ENCODE measurements around the gene ACOX1. TPM values are rescaled to one million over a fixed set of nuclear protein-coding genes. Genes with fewer than 3 reads are reported as not detected.

Gene ACOX1
- polyA plus RNA-seq, 3 donors, result 30.3 to 42.7 (median 34.3) TPM

- no peak for DNase-seq (ENCODE audit: low read depth in 3 of 3, low spot score in 2 of 3)
Measured at GRCh38 chr17:75913537-75914210, 65.3 kb downstream of the ACOX1 start.

DNA sequence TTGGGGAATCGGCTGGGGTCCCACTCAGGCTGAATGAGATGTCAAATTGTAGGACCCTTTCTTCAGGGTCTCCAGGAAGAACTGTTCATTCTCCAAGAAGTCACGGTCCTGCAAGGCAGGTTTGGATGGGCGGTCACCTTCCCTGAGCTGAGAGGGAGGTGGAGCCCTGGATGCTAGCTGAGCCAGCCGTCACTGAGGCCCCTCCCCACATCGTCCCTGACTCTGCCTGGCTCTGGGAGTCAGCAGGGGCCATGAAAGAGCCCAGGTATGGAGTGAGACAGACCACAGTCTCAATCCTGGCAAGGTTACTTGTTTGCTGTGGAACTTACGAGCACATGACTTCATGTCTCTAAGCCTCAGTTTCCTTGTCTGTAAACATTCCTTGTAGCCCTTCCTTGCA lies 68.3 kb downstream of the ACOX1 start:
- DNase-seq (ENCODE audit: low read depth in 3 of 3, low spot score in 2 of 3), result no peak

GRCh38 chr17:75909812-75910274 lies 69.1 kb downstream of the ACOX1 start:
- no peak for DNase-seq (ENCODE audit: low read depth in 3 of 3, low spot score in 2 of 3)

DNA sequence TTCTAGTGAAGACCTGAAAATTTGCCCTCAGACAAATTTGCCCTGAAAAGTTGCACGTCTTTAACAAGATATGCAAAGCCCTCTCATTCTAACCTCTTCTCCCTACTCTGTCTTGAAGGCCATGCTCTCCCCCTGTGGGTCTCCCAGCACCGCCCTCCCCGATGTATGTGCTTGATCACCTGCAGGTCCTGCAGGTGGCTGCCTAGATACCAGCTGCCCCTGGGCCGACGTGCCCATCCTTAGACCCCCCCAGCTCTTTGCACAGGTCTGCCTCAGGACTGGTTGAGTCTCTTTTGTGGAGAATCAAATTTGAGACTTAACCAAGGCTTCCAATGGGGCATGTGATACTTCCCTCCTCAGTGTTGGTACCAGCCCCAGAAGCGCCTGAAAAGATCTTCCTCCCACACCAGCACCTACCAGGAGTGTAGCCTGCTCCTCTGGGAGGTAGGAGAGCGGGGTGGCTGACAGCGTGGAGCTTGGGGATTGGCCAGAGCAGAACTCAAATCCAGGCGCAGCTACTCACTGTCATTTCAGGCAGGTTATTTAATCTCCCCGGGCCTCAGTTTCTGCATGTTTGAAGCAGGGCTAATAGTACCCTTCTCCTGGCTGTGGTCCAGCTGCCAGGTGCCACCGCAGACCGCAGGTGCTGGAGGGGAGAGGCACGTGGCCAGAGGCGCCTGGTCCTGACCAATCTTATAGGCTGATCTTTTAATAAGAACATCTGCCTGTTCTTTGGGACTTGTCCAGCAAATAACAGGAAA lies 69.7 kb downstream of the ACOX1 start:
- no peak for DNase-seq (ENCODE audit: low read depth in 3 of 3, low spot score in 2 of 3)

GRCh38 chr17:75908201-75908600 lies 70.8 kb downstream of the ACOX1 start:
- DNase-seq (ENCODE audit: low read depth in 3 of 3, low spot score in 2 of 3), result no peak

DNA sequence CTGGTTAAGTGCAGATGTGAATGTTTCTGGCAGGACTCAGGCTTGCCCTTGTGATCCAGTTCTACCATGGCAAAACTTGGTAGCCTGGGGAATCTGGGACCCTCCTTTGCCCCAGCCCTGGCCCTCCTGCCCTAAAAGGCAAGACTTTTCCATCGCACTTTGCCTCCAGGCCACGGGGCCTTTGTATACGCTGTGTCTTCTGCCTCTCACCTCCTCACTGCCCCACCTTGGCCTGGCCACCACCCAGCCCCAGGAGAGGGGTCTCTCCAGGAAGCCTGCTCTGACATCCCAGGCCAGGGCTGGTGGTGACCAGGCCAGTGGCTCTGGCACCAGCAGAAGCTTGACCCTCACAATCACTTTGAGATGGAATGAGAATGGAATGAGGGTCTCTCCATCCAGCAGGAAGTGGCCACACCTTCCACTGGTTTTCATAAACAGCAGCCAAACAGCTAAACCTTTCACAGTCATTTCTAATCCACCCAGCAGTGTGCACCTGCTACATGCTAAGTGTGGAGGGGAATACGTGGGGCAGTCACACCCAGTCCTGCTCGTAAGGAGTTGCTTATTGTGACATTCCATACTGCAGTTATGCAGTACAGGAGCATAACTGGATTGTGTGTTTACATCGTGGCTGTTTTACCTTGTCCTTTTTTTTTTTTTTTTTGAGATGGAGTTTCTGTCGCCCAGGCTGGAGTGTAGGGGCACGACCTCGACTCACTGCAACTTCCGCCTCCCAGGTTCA lies 72.7 kb downstream of the ACOX1 start:
- no peak for DNase-seq (ENCODE audit: low read depth in 3 of 3, low spot score in 2 of 3)

- peak; percentile 77 to 86 (median 81) for DNase-seq (ENCODE audit: low read depth in 3 of 3, low spot score in 2 of 3)
Measured at GRCh38 chr17:75904749-75905521, 74.0 kb downstream of the ACOX1 start, which contains the start of gene MRPL38. Gene MRPL38, minus strand, starts transcription at chr17:75904884. Its CDS starts 9 bp downstream, at chr17:75904875.

- DNase-seq (ENCODE audit: low read depth in 3 of 3, low spot score in 2 of 3), result no peak
Measured at GRCh38 chr17:75902406-75902805, 76.6 kb downstream of the ACOX1 start.

DNA sequence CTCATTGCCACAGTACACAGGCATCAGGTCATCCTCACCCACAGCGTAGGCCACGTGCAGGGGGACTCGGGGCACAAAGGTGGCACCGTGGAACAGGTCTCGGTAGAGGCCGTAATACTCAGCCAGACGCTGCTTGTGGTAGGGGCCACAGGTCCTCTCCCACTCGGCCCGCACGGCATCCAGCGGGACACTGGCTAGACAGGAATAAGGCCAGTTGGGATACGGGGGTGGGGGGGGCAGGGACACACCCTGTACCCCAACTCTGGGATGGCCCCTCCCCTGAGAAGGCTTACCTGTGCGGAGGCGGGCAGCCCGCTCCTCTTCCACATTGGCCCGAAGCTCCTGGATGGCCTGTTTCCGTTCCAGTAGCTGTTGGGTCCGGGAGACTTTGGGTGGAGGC lies 77.2 kb downstream of the ACOX1 start:
- no peak for DNase-seq (ENCODE audit: low read depth in 3 of 3, low spot score in 2 of 3)

DNA sequence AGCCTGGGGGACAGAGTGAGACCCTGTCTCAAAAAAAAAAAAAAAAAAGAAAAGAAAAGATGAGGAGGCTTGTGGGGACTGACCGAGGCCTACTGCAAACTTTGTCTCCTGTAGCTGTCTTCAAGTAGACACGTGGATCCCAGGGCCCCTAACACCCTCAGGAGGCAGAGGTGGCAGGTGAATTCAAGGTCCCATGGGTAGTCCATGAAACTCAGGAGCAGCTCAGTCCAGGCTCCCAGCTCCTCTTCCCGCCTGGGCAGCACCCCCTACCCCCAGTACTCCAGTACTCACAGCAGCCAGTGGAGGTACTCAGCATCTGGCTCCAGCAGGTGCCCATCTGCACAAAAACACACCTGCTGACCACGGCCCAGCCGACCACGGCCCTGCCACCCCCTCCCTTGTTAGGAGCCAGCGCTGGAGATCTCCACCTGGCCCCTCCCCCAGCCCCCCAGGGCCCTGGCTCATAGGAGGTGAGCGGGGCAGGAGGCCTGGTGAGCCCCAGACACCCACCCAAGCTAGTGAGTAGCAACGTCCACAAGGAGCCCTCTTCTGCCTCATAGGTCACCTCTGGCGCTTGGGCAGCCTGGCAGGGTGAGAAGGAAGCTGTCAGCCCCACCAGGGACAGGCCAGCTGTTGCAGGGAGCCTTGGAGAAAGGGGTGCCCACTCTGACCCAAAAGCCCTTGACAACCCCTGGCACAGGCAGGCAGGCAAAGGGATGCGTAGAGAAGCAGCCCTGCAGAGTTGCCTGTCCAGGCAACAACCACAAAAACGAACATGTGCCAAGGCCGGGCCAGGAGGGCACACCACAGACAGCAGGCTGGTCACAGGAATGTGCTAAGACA lies 78.1 kb downstream of the ACOX1 start:
- no peak for DNase-seq (ENCODE audit: low read depth in 3 of 3, low spot score in 2 of 3)

- no peak for DNase-seq (ENCODE audit: low read depth in 3 of 3, low spot score in 2 of 3)
Measured at GRCh38 chr17:75899767-75900468, 79.0 kb downstream of the ACOX1 start.

DNA sequence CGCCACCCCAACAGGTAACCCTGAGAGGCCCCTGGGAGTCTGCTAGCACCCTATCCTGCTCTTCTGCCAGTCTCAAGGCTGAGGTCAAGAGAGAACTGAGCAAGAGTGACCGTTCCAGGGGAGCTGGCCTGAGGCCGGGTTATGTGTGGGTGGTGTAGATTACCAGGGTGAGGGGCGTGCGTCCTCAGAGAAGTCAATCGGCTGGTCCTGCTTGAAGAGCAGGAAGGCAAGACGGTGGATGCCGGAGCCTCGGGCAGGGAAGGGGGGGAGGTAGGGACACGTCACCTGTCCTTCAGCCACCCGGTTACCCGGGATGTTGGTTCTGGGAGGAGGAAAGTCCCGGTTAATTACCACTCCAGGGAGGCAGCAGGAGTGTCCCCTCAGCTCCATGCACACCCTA lies 79.6 kb downstream of the ACOX1 start:
- DNase-seq (ENCODE audit: low read depth in 3 of 3, low spot score in 2 of 3), result no peak

- DNase-seq (ENCODE audit: low read depth in 3 of 3, low spot score in 2 of 3), result no peak
Measured at GRCh38 chr17:75898791-75899190, 80.2 kb downstream of the ACOX1 start.

DNA sequence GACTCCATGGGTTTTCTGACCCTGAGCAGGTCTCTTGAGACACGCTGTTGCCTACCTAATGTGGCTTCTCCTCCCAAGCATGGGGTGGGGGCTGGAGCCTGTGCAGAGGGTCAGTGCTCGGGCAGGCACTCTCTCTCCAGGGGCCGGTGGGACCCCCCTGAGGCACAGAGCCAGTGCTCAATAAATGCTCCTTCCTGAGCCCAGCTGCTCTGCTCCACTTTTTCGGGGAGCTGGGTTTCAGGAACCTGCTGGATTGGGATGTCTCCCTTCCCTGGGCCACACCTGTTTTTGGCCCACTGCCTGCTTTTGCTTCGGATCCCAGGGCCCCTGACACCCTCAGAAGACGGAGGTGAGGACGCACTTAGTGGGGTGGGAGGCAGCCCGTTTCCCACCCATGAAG lies 80.9 kb downstream of the ACOX1 start:
- no peak for DNase-seq (ENCODE audit: low read depth in 3 of 3, low spot score in 2 of 3)

- DNase-seq (ENCODE audit: low read depth in 3 of 3, low spot score in 2 of 3), result no peak
Measured at GRCh38 chr17:75897160-75898019, 81.6 kb downstream of the ACOX1 start.

DNA sequence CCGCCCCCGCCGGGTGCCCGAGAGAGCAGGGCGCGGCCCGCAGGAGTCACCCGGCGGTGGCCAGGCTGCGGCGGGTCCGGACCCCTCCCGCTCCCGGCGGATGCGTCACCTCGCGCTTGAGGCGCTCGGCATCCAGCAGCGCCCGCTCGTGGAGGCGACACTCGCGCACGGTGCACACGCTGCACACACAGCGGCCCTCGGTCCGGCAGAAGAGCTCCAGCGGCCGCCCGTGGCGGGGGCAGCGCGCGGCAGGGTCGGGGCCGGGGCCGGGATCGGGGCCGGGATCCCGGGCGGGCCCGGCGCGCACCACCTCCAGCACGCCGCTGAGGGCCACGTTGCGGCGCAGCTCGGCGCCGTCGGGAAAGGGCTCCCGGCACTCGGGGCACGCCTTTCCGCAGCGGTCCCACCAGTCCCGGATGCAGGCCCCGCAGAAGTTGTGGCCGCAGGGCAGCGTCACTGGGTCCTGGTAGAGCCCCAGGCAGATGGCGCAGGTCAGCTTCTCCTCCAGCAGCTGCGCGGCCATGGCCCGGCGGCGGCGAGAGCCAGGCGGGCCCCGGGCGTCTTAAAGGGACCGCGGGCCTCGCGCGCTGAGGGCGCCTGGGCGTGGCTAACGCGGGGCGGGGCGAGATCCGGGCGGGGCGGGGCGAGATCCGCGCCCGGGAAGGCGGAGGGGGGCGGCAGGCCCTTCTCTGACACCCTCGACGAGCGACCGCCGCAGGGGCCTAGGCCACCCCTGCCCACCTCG lies 82.4 kb downstream of the ACOX1 start, which contains the start of gene TRIM65:
TSS of gene TRIM65 (minus strand) at position 537 of the 745 bp plus-strand sequence. CDS start at position 523, 14 bp downstream.
- no peak for DNase-seq (ENCODE audit: low read depth in 3 of 3, low spot score in 2 of 3)
